Measurements from ENCODE around the gene C3orf22.

Gene C3orf22

DNA sequence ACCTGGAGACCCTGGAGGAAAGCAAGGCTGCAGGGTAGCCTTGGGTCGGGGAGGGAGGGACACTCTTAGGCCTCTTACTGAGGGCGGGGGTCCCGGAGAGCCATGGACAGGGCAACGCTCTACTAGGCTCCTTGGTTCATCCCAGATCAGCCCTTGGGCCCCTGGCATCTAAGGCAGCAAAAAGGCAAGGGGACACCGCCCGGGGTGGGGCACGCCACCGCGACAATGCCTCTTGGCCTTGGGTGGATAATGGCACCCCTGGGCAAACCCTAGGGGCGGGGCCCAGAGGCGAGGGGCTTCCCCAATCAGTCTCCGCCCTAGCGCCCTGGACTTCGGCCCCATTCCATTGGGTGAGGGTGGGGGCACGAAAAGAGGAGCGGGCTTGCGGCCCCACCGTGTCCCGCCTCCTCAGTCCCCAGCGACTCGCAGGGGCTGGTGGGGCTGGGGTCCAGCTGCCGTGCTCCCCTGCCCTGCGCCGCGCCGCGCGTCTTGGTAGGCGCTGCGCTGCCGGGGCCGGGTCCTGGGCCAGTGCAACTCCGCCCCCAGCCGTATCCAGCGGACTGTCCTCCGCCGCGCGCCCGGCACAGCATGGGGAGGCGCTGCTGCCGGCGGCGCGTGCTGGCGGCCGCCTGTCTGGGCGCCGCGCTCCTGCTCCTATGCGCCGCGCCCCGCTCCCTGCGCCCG is 34.8 kb downstream of the C3orf22 start, which contains the start of gene CHST13:
Gene CHST13 (plus strand): TSS at position 411 of the 684 bp plus-strand sequence. CDS start 178 bp downstream, at position 589.
- Histone ChIP-seq H3K4me2 (ENCODE audit: low read length) (peak within 1 kb of the TSS; percentile 74), H3K9ac (no peak within 1 kb of the TSS), H3K9me3 (ENCODE audit: control insufficient read depth, low read length) (no peaks in the 10 kb centered on the region), H3K36me3 (ENCODE audit: control insufficient read depth, insufficient read depth, low read length) (no peaks in the 10 kb centered on the region), H2AFZ (peak within 1 kb of the TSS; percentile 61), H3K4me3 (ENCODE audit: low read depth, low read length) (no peak within 1 kb of the TSS), H3K27me3 (ENCODE audit: control insufficient read depth, insufficient read depth, low read length) (peaks cover 3% of the 10 kb centered on the region), H3K4me1 (peaks cover 5% of the 10 kb centered on the region), H3K27ac (no peak within 1 kb of the TSS), H3K79me2 (no peaks in the 10 kb centered on the region)
- TF ChIP-seq, protein P1, sequence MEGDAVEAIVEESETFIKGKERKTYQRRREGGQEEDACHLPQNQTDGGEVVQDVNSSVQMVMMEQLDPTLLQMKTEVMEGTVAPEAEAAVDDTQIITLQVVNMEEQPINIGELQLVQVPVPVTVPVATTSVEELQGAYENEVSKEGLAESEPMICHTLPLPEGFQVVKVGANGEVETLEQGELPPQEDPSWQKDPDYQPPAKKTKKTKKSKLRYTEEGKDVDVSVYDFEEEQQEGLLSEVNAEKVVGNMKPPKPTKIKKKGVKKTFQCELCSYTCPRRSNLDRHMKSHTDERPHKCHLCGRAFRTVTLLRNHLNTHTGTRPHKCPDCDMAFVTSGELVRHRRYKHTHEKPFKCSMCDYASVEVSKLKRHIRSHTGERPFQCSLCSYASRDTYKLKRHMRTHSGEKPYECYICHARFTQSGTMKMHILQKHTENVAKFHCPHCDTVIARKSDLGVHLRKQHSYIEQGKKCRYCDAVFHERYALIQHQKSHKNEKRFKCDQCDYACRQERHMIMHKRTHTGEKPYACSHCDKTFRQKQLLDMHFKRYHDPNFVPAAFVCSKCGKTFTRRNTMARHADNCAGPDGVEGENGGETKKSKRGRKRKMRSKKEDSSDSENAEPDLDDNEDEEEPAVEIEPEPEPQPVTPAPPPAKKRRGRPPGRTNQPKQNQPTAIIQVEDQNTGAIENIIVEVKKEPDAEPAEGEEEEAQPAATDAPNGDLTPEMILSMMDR (IDR thresholded peaks at IDR 0.05) = no peak

DNA sequence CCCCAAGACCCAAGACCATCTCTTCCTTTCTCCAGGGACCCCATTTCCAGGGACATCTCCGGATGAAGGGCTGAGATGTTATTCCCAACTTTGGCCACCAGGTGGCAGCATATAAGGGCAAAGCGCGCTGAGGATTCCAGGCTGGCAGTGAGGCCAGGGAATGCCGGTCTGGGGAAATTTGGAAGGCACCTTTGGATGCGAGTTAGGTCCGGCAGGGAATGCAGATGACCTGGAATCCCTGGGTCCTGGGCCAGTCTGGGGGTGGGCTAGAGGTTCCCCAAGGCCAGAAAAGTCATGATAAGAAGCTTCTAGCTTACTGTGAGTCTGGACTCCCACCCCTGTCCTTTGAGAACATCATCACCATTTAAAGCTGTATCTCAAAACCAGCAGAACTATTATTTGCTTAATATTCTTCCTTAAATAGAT is 36.4 kb downstream of the C3orf22 start:
- H3K27ac ChIP-seq = no peak overlapping the region

DNA sequence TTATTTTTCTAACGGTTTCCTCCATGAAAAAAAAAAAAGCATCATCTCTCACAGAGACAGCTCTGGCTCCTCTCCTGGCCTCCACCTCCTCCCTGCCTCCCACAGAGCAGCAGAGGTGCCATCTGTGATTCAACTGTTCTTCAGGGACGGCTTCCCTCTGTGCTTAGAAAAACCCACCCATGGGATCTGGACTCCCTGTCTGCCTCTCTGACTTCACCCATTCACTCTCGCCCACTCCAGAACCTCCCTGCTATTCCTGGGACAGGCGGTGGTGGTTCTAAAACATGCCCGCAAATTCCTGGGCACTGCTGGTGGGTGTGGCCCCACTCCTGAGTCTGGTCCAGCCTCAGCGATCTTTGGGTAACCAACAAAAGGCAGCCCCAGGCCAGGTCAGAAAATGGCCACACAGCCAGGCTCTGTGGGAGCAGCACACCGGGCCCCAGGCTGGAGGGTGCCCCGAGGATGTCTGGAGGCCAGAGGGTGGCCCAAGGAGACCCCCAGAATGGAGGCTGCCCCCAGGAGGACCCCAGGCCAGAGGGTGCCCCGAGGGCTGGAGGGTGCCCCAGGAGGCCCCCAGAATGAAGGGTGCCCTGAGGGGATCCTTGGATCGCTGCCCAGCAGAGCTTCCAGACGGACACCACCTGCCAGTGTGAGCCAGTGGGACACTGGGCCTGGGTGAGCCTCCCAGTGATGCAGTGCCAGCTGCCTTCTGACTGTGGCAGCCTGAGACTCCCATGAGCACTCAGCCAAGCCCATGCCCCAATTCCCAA is 37.4 kb downstream of the C3orf22 start:
- Histone ChIP-seq H3K27ac (no peak overlapping the region), H3K79me2 (no peaks in the 10 kb centered on the region), H2AFZ (no peak overlapping the region), H3K4me1 (peaks cover 5% of the 10 kb centered on the region), H3K27me3 (ENCODE audit: control insufficient read depth, insufficient read depth, low read length) (peaks cover 3% of the 10 kb centered on the region), H3K9me3 (ENCODE audit: control insufficient read depth, low read length) (no peaks in the 10 kb centered on the region), H3K4me3 (ENCODE audit: low read depth, low read length) (no peak overlapping the region), H3K36me3 (ENCODE audit: control insufficient read depth, insufficient read depth, low read length) (no peaks in the 10 kb centered on the region), H3K4me2 (ENCODE audit: low read length) (no peak overlapping the region), H3K9ac (no peak overlapping the region)
- TF ChIP-seq, protein P1 (IDR thresholded peaks at IDR 0.05) = no peak

More for the DNA sequence above, 36.4 kb downstream of the C3orf22 start:
- peaks cover 3% of the 10 kb centered on the region for H3K27me3 ChIP-seq (ENCODE audit: control insufficient read depth, insufficient read depth, low read length)
- H3K4me2 ChIP-seq (ENCODE audit: low read length) = no peak overlapping the region
- no peak overlapping the region for H2AFZ ChIP-seq
- no peak overlapping the region for H3K4me3 ChIP-seq (ENCODE audit: low read depth, low read length)
- no peak overlapping the region for H3K9ac ChIP-seq
- H3K36me3 ChIP-seq (ENCODE audit: control insufficient read depth, insufficient read depth, low read length) = no peaks in the 10 kb centered on the region
- H3K9me3 ChIP-seq (ENCODE audit: control insufficient read depth, low read length) = no peaks in the 10 kb centered on the region
- peaks cover 5% of the 10 kb centered on the region for H3K4me1 ChIP-seq
- TF ChIP-seq, protein P1 (IDR thresholded peaks at IDR 0.05) = peak; percentile 95
- no peaks in the 10 kb centered on the region for H3K79me2 ChIP-seq

DNA sequence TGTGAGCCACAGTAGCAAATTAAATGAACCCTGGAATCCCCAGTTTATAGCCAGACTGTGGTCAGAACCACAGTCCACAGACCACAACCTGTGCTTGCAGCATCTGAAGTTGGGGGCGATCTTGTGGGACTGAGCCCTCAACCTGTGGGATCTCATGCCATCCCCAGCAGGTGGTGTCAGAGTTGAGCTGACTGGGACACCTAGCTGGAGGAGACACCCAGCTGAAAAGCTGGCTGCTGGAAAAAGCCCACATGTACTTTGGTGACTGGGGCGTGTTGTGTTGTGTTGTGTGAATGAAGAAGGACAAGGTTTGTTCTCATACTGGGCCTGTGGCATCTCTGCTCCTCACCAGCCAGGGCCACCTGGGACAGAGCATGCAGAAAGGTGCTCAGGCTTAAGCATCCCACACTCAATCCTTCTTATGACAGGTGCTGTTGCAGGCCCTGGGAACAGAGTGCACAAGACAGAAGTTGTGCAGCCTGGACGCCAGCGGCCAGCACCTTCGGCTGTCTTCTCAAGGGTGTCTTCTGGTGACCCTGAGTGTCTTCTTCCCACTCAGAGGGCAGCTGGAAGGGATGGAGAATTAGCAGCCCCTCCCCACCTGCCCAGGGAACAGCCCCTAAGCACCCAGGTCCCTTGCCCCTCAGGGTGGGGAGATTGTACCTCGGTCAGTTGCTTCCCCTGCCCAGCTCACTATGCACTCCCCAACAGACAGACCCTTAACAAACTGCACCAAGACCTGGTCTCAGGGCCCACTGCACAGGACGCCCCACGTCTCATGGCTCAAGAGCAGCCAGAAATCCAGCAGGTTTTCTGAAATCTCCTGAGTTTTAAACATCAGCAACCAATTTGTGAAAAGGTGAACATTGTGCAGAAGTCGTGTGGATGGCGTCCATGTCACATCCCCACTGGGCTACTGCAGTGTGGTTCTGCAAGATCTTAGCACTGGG is 39.0 kb downstream of the C3orf22 start:
- H3K27me3 ChIP-seq (ENCODE audit: control insufficient read depth, insufficient read depth, low read length) = peaks cover 3% of the 10 kb centered on the region
- no peak overlapping the region for H3K27ac ChIP-seq
- H3K9me3 ChIP-seq (ENCODE audit: control insufficient read depth, low read length) = no peaks in the 10 kb centered on the region
- H3K36me3 ChIP-seq (ENCODE audit: control insufficient read depth, insufficient read depth, low read length) = no peaks in the 10 kb centered on the region
- H3K4me3 ChIP-seq (ENCODE audit: low read depth, low read length) = no peak overlapping the region
- peaks cover 5% of the 10 kb centered on the region for H3K4me1 ChIP-seq
- no peak overlapping the region for H3K4me2 ChIP-seq (ENCODE audit: low read length)
- no peak overlapping the region for H3K9ac ChIP-seq
- H2AFZ ChIP-seq = no peak overlapping the region
- H3K79me2 ChIP-seq = no peaks in the 10 kb centered on the region
- TF ChIP-seq, protein P1 (IDR thresholded peaks at IDR 0.05) = no peak
